Duodenal mucosa (tissue), 2 donors: Measurements from ENCODE around the gene CDH13.

ENCODE experiments used
- H3K27ac ChIP-seq: one replicate; pipeline ENCODE4 v1.7.0; 2013; ENCODE audit warnings: low read depth, low read length
- H3K27me3 ChIP-seq, 2 donors: one replicate each; pipeline ENCODE4 v1.7.0; 2013; ENCODE audit warnings: low read length in 2 of 2, control low read depth in 1 of 2; ENCODE audit not compliant: insufficient read depth in 2 of 2, control insufficient read depth in 1 of 2
- H3K36me3 ChIP-seq, 2 donors: one replicate each; pipeline ENCODE4 v1.7.0; 2013; ENCODE audit warnings: low read length in 2 of 2, control low read depth in 1 of 2; ENCODE audit not compliant: insufficient read depth in 2 of 2, control insufficient read depth in 1 of 2
- H3K4me1 ChIP-seq, 2 donors: one replicate each; pipeline ENCODE4 v1.7.0; 2013; ENCODE audit warnings: low read length in 2 of 2, control low read depth in 1 of 2; ENCODE audit not compliant: insufficient read depth in 2 of 2, control insufficient read depth in 1 of 2
- H3K4me3 ChIP-seq, 2 donors: one replicate each; pipeline ENCODE4 v1.7.0; 2013; ENCODE audit warnings: low read length in 2 of 2, low read depth in 1 of 2
- H3K9ac ChIP-seq, 2 donors: one replicate each; pipeline ENCODE4 v1.7.0; 2013; ENCODE audit warnings: low read length in 2 of 2, low read depth in 1 of 2
- H3K9me3 ChIP-seq, 2 donors: one replicate each; pipeline ENCODE4 v1.7.0; 2013; ENCODE audit warnings: low read length in 2 of 2, control low read depth in 1 of 2; ENCODE audit not compliant: control insufficient read depth in 1 of 2

CDH13 gene

GRCh38 chr16:83338138-83338537 is 711.4 kb downstream of the CDH13 start:
- no peaks in the 10 kb centered on the region for H3K4me1 ChIP-seq
- H3K36me3 ChIP-seq, result no peaks in the 10 kb centered on the region
- no peak overlapping the region for H3K9ac ChIP-seq
- no peak overlapping the region for H3K4me3 ChIP-seq
- H3K9me3 ChIP-seq, result no peaks in the 10 kb centered on the region
- no peak overlapping the region for H3K27ac ChIP-seq
- no peaks in the 10 kb centered on the region for H3K27me3 ChIP-seq

GRCh38 chr16:83338941-83339340 is 712.2 kb downstream of the CDH13 start:
- H3K27ac ChIP-seq, result no peak overlapping the region
- H3K9ac ChIP-seq, result no peak overlapping the region
- H3K4me3 ChIP-seq, result no peak overlapping the region
- H3K27me3 ChIP-seq, result no peaks in the 10 kb centered on the region
- H3K4me1 ChIP-seq, result no peaks in the 10 kb centered on the region
- H3K36me3 ChIP-seq, result no peaks in the 10 kb centered on the region
- H3K9me3 ChIP-seq, result no peaks in the 10 kb centered on the region

- H3K9ac ChIP-seq, result no peak overlapping the region
- no peak overlapping the region for H3K27ac ChIP-seq
- H3K27me3 ChIP-seq, result no peaks in the 10 kb centered on the region
- no peak overlapping the region for H3K4me3 ChIP-seq
- no peaks in the 10 kb centered on the region for H3K4me1 ChIP-seq
- no peaks in the 10 kb centered on the region for H3K9me3 ChIP-seq
- H3K36me3 ChIP-seq, result no peaks in the 10 kb centered on the region
Observed at GRCh38 chr16:83343935-83344366, 717.2 kb downstream of the CDH13 start.

GRCh38 chr16:83345846-83346640 is 719.3 kb downstream of the CDH13 start:
- Histone ChIP-seq H3K4me3 (no peak overlapping the region), H3K4me1 (no peaks in the 10 kb centered on the region), H3K27me3 (no peaks in the 10 kb centered on the region), H3K9me3 (no peaks in the 10 kb centered on the region), H3K36me3 (no peaks in the 10 kb centered on the region), H3K27ac (no peak overlapping the region), H3K9ac (no peak overlapping the region)

GRCh38 chr16:83348991-83349390 is 722.2 kb downstream of the CDH13 start:
- Histone ChIP-seq H3K36me3 (no peaks in the 10 kb centered on the region), H3K4me1 (no peaks in the 10 kb centered on the region), H3K27ac (no peak overlapping the region), H3K4me3 (no peak overlapping the region), H3K9ac (no peak overlapping the region), H3K9me3 (no peaks in the 10 kb centered on the region), H3K27me3 (no peaks in the 10 kb centered on the region)

- H3K4me3 ChIP-seq, result no peak overlapping the region
- no peak overlapping the region for H3K9ac ChIP-seq
- no peaks in the 10 kb centered on the region for H3K4me1 ChIP-seq
- H3K9me3 ChIP-seq, result no peaks in the 10 kb centered on the region
- no peaks in the 10 kb centered on the region for H3K36me3 ChIP-seq
- no peak overlapping the region for H3K27ac ChIP-seq
- no peaks in the 10 kb centered on the region for H3K27me3 ChIP-seq
Observed at GRCh38 chr16:83350481-83350880, 723.7 kb downstream of the CDH13 start.

GRCh38 chr16:83351846-83352245 is 725.1 kb downstream of the CDH13 start:
- Histone ChIP-seq H3K9ac (no peak overlapping the region), H3K4me1 (no peaks in the 10 kb centered on the region), H3K27ac (no peak overlapping the region), H3K9me3 (no peaks in the 10 kb centered on the region), H3K27me3 (no peaks in the 10 kb centered on the region), H3K4me3 (no peak overlapping the region), H3K36me3 (no peaks in the 10 kb centered on the region)

GRCh38 chr16:83353241-83353640 is 726.5 kb downstream of the CDH13 start:
- Histone ChIP-seq H3K4me1 (no peaks in the 10 kb centered on the region), H3K9me3 (no peaks in the 10 kb centered on the region), H3K4me3 (no peak overlapping the region), H3K9ac (no peak overlapping the region), H3K36me3 (no peaks in the 10 kb centered on the region), H3K27ac (no peak overlapping the region), H3K27me3 (no peaks in the 10 kb centered on the region)

GRCh38 chr16:83354015-83354414 is 727.2 kb downstream of the CDH13 start:
- H3K4me1 ChIP-seq, result no peaks in the 10 kb centered on the region
- no peak overlapping the region for H3K9ac ChIP-seq
- no peak overlapping the region for H3K27ac ChIP-seq
- H3K4me3 ChIP-seq, result no peak overlapping the region
- H3K27me3 ChIP-seq, result no peaks in the 10 kb centered on the region
- no peaks in the 10 kb centered on the region for H3K9me3 ChIP-seq
- H3K36me3 ChIP-seq, result no peaks in the 10 kb centered on the region

- Histone ChIP-seq H3K27me3 (no peaks in the 10 kb centered on the region), H3K27ac (no peak overlapping the region), H3K9me3 (no peaks in the 10 kb centered on the region), H3K4me3 (no peak overlapping the region), H3K4me1 (no peaks in the 10 kb centered on the region), H3K36me3 (no peaks in the 10 kb centered on the region), H3K9ac (no peak overlapping the region)
Observed at GRCh38 chr16:83355570-83356218, 728.9 kb downstream of the CDH13 start.
